GM19043 (cell line): Measurements from ENCODE around the gene TIAL1.
"Not testable (repeated sequence)": the region's sequence is repeated elsewhere in the genome, so short reads cannot be mapped to it uniquely, and the experiment has no call there.

Source experiments
- ATAC-seq: cut with Tn5 transposase; IDR thresholded peaks from one replicate; pipeline ENCODE4 v1.9.1; 2021; ENCODE audit warnings: low read depth; ENCODE audit not compliant: unreplicated experiment

TIAL1 gene

DNA sequence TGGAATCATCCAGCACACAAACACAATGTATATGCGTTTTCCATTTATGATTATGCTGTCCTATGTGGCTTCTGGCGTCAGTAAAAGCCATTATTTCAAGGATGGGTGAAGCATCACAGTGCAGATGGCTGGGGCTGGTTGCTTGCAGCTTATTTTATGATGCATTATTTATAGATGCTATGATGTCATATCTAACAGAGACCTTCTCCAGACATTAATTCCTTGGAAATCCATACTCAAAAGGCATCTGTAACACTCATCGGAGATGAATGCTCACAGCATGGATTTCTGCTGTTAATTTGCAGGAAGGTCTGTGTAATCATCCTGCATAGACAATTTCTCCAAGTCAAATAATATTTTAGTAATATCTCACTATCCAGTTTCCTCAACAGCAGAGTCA is 61.5 kb downstream of the TIAL1 start:
- ATAC-seq: no peak

DNA sequence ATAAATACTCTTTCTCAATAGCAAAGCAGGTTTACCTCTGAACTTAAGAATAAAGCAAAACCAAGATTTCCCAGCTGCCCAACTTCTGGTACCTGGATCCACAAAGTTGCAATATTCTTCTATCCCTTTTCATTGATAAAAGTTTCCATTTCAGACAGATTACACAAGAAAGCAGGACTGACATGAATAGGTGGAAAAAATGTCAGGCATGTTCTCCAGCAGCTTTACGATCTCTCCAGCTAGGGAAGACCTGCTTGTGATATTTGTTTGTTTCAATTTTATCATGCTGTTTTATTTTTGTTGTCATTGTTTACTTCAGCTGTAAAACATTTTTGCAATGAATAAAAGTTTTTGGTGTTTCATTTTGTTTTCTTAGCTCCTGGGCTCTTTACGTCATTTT is 63.3 kb downstream of the TIAL1 start:
- ATAC-seq: no peak

DNA sequence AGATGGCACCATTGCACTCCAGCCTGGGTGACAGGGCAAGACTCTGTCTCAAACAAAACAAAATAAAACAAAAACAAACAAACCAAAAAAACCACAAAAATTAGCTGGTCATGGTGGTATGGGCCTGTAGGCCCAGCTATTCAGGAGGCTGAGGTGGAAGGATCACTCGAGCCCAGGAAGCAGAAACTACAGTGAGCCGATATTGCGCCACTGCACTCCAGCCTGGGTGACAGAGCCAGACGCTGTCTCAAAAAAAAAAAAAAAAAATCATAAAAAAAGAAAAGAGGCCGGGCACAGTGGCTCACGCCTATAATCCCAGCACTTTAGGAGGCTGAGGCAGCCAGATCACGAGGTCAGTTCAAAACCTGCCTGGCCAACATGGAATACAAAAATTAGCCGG is 64.0 kb downstream of the TIAL1 start:
- not testable (repeated sequence) for ATAC-seq

DNA sequence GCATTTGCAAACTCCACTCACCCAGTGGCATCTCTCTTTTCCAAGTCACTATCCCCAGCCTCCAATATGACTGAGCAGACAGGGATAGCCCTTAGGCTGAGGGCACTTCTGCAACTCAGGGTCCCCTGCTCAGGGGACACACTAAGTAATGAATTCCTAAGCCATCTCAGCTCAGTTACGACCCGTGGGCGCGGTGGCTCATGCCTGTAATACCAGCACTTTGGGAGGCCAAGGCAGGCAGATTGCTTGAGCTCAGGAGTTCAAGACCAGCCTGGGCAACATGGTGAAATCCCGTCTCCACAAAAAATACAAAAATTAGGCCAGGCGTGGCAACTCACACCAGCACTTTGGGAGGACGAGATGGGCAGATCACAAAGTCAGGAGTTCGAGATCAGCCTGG is 64.5 kb downstream of the TIAL1 start:
- ATAC-seq: not testable (repeated sequence)

DNA sequence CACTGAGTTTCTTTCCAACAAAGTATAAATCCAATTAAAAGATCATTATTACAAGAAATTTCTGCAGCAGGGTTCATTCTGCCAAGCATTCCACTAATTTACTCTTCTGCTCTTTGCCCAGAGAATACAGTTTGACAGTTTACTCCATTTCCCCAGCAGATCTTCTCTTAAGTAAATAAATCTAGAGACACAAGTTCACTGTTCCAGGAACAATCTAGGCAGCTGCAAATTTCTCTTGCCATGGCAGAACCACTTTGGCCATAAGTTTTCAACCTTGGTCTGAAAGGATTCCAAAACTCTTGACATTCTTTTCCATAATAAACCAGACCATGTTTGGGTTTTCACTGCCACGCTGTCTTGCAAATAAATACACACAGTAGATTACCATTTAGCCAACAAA is 65.7 kb downstream of the TIAL1 start:
- no peak for ATAC-seq

DNA sequence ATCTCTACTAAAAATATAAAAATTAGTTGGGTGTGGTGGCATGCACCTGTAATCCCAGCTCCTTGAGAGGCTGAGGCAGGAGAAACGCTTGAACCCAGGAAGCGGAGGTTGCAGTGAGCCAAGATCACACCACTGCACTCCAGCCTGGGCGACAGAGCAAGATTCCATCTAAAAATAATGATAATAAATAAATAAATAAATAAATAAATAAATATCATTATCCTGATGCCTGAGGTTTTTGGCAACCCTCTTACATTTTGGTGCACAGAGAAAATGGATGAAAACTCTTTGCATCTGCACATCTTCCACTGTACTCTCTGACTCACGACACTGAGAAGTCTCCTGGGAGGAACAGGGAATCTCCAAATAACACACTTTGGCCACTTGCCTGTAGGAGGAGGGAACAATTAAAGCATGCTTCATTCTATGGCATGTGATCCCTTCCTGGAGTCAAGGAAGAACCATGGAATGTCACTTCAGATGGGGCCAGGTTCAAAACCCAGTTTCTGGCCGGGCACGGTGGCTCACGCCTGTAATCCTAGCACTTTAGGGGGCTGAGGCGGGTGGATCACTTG is 68.0 kb downstream of the TIAL1 start:
- not testable (repeated sequence) for ATAC-seq

DNA sequence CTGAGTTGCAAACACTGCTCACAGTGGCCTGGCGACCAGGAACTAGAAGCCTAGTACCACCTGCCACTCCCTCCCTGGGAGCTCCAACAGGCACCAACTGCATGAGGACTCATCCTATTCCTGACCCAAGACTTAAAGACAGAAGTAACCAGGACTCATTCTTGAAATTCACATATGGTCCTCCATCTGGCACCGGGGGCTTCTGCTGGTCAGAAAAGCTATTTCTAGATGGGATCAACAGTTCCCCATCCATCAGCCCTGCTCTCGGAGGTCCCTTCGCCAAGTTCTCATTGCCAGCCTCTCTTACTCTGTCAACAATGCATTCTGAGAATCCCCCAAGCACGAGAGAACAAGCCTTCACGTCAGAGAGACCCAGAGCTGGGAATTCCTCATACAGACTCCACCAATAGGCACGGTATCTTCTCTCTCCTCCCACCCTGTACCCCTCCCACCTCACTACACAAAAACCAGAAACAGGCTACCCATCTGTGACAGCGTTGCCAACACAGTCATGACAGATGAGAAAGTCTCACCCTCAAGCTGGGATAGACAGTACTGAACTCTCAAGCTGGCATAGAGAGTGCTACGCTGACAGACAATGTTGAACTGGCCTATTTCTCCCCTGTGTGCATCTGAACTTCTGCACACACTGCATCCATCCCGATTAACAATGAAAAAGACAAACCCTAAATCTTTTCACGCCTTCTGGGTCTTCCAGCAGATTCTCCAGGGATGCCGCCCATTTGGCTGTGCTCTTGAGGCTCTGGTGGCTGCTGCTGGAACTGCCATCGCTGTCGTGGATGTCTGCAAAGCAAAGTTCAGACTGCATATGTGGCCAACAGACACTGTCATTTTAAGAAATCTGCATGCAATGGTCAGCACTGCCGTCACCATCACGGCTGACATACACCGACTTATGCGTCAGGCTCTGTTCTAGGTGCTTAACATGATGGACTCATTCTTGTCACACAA is 69.9 kb downstream of the TIAL1 start:
- no peak for ATAC-seq

DNA sequence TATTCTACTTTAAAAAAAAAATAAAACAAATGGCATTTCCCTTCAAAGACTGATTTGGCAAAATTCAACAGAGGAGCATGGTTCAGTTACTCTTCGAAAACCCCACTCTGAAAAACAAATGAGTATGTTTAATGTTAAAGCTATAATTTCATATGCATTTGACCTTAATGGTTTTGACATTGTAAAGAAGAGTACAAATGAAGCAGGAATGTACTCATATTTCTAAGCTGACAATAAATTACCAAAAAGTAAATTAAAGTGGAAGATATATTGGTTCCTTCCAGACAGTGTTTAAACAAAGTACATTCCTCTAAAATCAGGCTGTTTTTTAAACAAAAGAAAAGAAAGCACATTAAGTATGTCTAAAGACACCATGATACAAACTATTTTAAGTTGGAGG is 70.6 kb downstream of the TIAL1 start:
- no peak for ATAC-seq

DNA sequence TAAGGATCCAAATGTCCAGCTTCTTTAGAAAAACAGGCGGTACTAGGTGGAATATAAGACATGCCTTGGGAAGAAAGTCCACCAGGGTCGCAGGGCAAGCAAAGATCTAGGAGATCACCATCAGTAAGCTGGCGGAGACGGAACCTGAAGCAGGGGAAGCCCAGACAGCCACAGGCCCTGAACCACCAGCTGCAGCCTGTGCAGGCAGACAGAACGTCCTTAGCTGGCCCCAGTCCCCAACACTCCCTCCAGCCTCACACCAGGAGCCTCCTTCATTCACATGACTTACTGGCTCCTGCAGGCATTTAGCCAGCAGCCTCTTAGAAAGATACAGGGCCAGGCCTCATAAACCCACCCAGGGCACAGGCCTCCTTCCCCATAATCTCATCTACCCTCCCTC is 71.6 kb downstream of the TIAL1 start:
- no peak for ATAC-seq

DNA sequence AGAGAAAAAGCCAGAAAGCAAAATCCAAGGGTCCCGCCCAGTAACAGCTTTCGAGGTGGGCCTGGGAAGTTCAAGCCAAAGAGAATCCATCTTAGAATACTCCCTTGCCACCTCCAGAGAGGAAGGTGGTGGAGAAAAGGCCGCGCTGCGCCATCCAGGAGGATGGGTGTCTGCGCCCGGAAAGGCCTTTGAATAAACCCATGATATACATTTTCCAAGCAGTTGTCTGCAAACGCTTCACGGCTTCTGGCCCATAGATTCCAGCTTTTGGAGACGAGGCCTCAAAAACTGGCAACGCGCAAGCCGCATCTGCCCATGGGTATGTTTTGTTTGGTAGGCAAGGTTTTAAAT is 72.1 kb downstream of the TIAL1 start:
- ATAC-seq: no peak

DNA sequence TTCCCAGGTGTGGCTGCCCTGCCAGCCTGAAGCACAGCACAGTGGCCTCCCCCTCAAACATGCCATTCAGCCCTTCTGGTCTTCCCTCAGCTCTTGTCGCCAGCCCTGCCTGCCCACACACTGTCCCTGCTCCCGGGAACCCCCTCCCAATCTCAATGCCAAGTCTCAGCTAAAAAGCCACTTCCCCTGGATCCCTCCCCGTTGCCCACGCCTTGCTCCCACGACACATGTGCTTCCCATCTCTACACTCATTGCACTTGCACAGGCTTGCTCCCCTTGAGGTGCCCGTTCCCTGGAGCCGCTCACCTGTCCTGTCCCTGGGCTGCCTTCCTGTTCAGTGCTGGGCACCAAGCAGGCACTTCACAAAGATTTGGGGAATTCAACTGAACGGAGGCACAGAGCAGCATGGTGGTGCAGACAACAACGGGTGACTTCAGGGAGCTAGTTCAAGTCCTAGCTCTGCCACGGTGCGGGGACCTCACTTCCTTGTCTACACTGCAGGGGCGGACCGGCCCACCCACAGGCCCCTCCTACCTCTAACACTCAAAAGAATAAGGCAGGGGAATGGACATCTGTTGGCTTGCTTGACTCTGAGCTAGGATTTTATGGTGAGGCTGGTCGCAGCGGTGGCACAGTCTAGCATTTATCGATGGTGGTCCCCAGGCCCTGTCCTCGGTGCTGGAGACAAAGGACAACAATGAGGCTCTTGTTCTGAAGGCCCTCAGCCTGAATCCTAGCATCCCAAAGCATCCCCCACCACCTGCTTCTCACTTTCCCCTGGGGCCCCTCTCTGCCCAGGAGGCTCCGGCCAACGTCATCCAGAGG is 72.7 kb downstream of the TIAL1 start:
- ATAC-seq: no peak
